H1 (cell line): Measurements from ENCODE around the gene IWS1. TPM values are rescaled to one million over a fixed set of nuclear protein-coding genes. Genes with fewer than 3 reads are reported as not detected.

Experiments
- CTCF ChIA-PET: fragments of 300-600 bp; sonication (Branson Sonifier 250); formaldehyde crosslinking; loops from one replicate; lab custom pipeline; 2021; ENCODE audit not compliant: partially characterized antibody; lab: Charles Lee
- POLR2A ChIA-PET: fragments of 300-600 bp; sonication (Branson Sonifier 250); formaldehyde crosslinking; loops from one replicate; lab custom pipeline; 2021; ENCODE audit warnings: inconsistent platforms; ENCODE audit not compliant: partially characterized antibody; lab: Charles Lee
- DNase-seq, 2 experiments: peaks; one replicate each; pipeline versions ENCODE4 v3.0.0 to v3.0.0-alpha.2; 2010 to 2022; ENCODE audit warnings: low spot score in 2 of 2, low read depth in 1 of 2, mixed read lengths in 1 of 2
- FAIRE-seq: peaks from 2 replicates; lab custom pipeline; 2011; peaks lifted over from hg19 to GRCh38; lab: Jason Lieb, UNC
- H2AFZ ChIP-seq: 2 replicates; pipeline ENCODE4 v1.8.1; 2012; ENCODE audit warnings: low read length, inconsistent platforms
- H2AK5ac ChIP-seq: 2 replicates; pipeline ENCODE4 v1.6.1; 2013; ENCODE audit warnings: low read depth, low read length
- H2BK120ac ChIP-seq: replicated peaks from 2 replicates; pipeline ENCODE3; 2013; ENCODE audit warnings: low read depth, low read length, inconsistent platforms
- H2BK12ac ChIP-seq: 2 replicates; pipeline ENCODE4 v1.6.1; 2013; ENCODE audit warnings: low read depth, low read length
- H2BK15ac ChIP-seq: 2 replicates; pipeline ENCODE4 v1.6.1; 2013; ENCODE audit warnings: low read length
- H2BK20ac ChIP-seq: 2 replicates; pipeline ENCODE4 v1.6.1; 2013; ENCODE audit warnings: low read length
- H2BK5ac ChIP-seq: 2 replicates; pipeline ENCODE4 v1.6.1; 2013; ENCODE audit warnings: low read depth, low read length
- H3K14ac ChIP-seq: 2 replicates; pipeline ENCODE4 v1.6.1; 2013; ENCODE audit warnings: inconsistent platforms; ENCODE audit not compliant: insufficient read length
- H3K18ac ChIP-seq: 2 replicates; pipeline ENCODE4 v1.6.1; 2013; ENCODE audit warnings: low read length; ENCODE audit errors: extremely low read depth
- H3K23ac ChIP-seq: 2 replicates; pipeline ENCODE4 v1.6.1; 2013; ENCODE audit warnings: inconsistent platforms; ENCODE audit not compliant: insufficient read length
- H3K23me2 ChIP-seq: 2 replicates; pipeline ENCODE4 v1.6.1; 2013; ENCODE audit warnings: low read depth, low read length
- H3K27ac ChIP-seq: 2 replicates; pipeline ENCODE4 v1.6.1; 2011; ENCODE audit warnings: low read depth, low read length, inconsistent platforms
- H3K27me3 ChIP-seq, 4 experiments: replicated peaks in 1 of 4; 1 replicate in 1 of 4; 2 replicates in 3 of 4; pipeline versions ENCODE4 v1.6.1 to v1.8.1; 2011 to 2013; ENCODE audit warnings: low read length in 3 of 4, mild to moderate bottlenecking in 3 of 4, inconsistent platforms in 2 of 4, mixed read lengths in 2 of 4, moderate library complexity in 1 of 4; ENCODE audit not compliant: control insufficient read depth in 3 of 4, insufficient read depth in 3 of 4; ENCODE audit errors: extremely low read depth in 1 of 4
- H3K36me3 ChIP-seq, 4 experiments: 2 replicates each; pipeline versions ENCODE4 v1.6.1 to v1.8.1; 2011 to 2013; ENCODE audit warnings: mild to moderate bottlenecking in 4 of 4, low read length in 3 of 4, moderate library complexity in 2 of 4, control low read depth in 1 of 4, inconsistent platforms in 1 of 4; ENCODE audit not compliant: insufficient read depth in 4 of 4, control insufficient read depth in 2 of 4
- H3K4ac ChIP-seq: replicated peaks from 2 replicates; pipeline ENCODE3; 2013; ENCODE audit warnings: low read length, low read depth, mixed read lengths, inconsistent platforms; ENCODE audit not compliant: insufficient read length
- H3K4me1 ChIP-seq, 4 experiments: replicated peaks in 1 of 4; 1 replicate in 1 of 4; 2 replicates in 3 of 4; pipeline versions ENCODE4 v1.6.1 to v1.8.1; 2011 to 2013; ENCODE audit warnings: low read length in 3 of 4, inconsistent platforms in 2 of 4, mixed read lengths in 1 of 4; ENCODE audit not compliant: insufficient read depth in 4 of 4, control insufficient read depth in 3 of 4
- H3K4me2 ChIP-seq, 2 experiments: 2 replicates each; pipeline versions ENCODE4 v1.6.1 to v1.8.1; 2011 to 2013; ENCODE audit warnings: low read depth in 2 of 2, low read length in 2 of 2, control low read depth in 1 of 2, inconsistent platforms in 1 of 2, mild to moderate bottlenecking in 1 of 2; ENCODE audit not compliant: insufficient read depth in 1 of 2
- H3K4me3 ChIP-seq, 4 experiments: fragments of 200-600, 300-600 bp in 1 of 4; sonication (generic), shearing (Covaris generic), sonication (Bioruptor Twin) in 1 of 4; 2 replicates each; pipeline versions ENCODE4 v1.5.1 to v1.8.1; 2011 to 2016; ENCODE audit warnings: low read length in 4 of 4, low read depth in 3 of 4, control low read depth in 2 of 4, inconsistent platforms in 2 of 4, mild to moderate bottlenecking in 2 of 4, mixed read lengths in 1 of 4, moderate library complexity in 1 of 4; ENCODE audit not compliant: insufficient read depth in 2 of 4; ENCODE audit errors: extremely low read depth in 1 of 4
- H3K56ac ChIP-seq: replicated peaks from 2 replicates; pipeline ENCODE3; 2013; ENCODE audit warnings: low read depth, mild to moderate bottlenecking, mixed read lengths, low read length, inconsistent platforms; ENCODE audit not compliant: insufficient read length
- H3K79me1 ChIP-seq: 2 replicates; pipeline ENCODE4 v1.6.1; 2013; ENCODE audit warnings: low read depth, low read length, control low read depth
- H3K79me2 ChIP-seq, 2 experiments: 2 replicates each; pipeline versions ENCODE4 v1.6.1 to v1.8.1; 2012 to 2013; ENCODE audit warnings: low read length in 2 of 2, mild to moderate bottlenecking in 2 of 2, inconsistent platforms in 1 of 2; ENCODE audit not compliant: insufficient read depth in 2 of 2, control insufficient read depth in 1 of 2
- H3K9ac ChIP-seq, 4 experiments: replicated peaks in 1 of 4; 1 replicate in 1 of 4; 2 replicates in 3 of 4; pipeline versions ENCODE4 v1.6.1 to v1.8.1; 2011 to 2013; ENCODE audit warnings: low read depth in 3 of 4, low read length in 3 of 4, control low read depth in 2 of 4, mild to moderate bottlenecking in 2 of 4, moderate library complexity in 2 of 4, inconsistent platforms in 1 of 4; ENCODE audit errors: extremely low read depth in 1 of 4
- H3K9me3 ChIP-seq, 2 experiments: 2 replicates each; pipeline versions ENCODE4 v1.6.1 to v1.8.1; 2012 to 2013; ENCODE audit warnings: mild to moderate bottlenecking in 2 of 2, moderate library complexity in 2 of 2, control low read depth in 1 of 2, inconsistent platforms in 1 of 2, low read depth in 1 of 2, low read length in 1 of 2, mixed read lengths in 1 of 2; ENCODE audit not compliant: insufficient read depth in 2 of 2
- H4K20me1 ChIP-seq, 2 experiments: replicated peaks in 1 of 2; 2 replicates each; pipeline versions ENCODE3 to v1.8.1; 2011 to 2013; ENCODE audit warnings: inconsistent platforms in 2 of 2, low read length in 2 of 2, mild to moderate bottlenecking in 1 of 2; ENCODE audit not compliant: insufficient read depth in 2 of 2, control insufficient read depth in 1 of 2
- H4K5ac ChIP-seq: 2 replicates; pipeline ENCODE4 v1.6.1; 2013; ENCODE audit warnings: low read length, low read depth, mixed read lengths, inconsistent platforms; ENCODE audit not compliant: insufficient read length
- H4K8ac ChIP-seq: 2 replicates; pipeline ENCODE4 v1.8.0; 2013; ENCODE audit warnings: mild to moderate bottlenecking, moderate library complexity, low read length, inconsistent platforms; ENCODE audit not compliant: insufficient read depth; ENCODE audit errors: extremely low read depth
- H4K91ac ChIP-seq: replicated peaks from 2 replicates; pipeline ENCODE3; 2013; ENCODE audit warnings: low read length, mixed read lengths, inconsistent platforms; ENCODE audit not compliant: insufficient read length
- CHD2 ChIP-seq: IDR thresholded peaks from 2 replicates; pipeline ENCODE4 v1.6.1; 2012; ENCODE audit warnings: low read length, improper control_type of control experiment
- MAFK ChIP-seq: IDR thresholded peaks from 2 replicates; pipeline ENCODE4 v1.6.1; 2012; ENCODE audit warnings: low read depth, mild to moderate bottlenecking, improper control_type of control experiment, low read length
- SUZ12 ChIP-seq: fragments of 200-600 bp; sonication (generic); IDR thresholded peaks from 2 replicates; pipeline ENCODE4 v1.6.1; 2012; ENCODE audit warnings: mild to moderate bottlenecking, inconsistent platforms, low read length, moderate library complexity, mixed read lengths
- TBP ChIP-seq: IDR thresholded peaks from 2 replicates; pipeline ENCODE4 v1.6.1; 2011; ENCODE audit warnings: low read depth, low read length, improper control_type of control experiment
- WGBS, 2 experiments: shearing (Covaris generic) in 1 of 2; methylation state at CpG; one replicate each; pipeline versions ENCODE4 v1.1.6 to v1.1.7; 2013 to 2015; ENCODE audit warnings: low lambda C conversion rate in 2 of 2, mixed read lengths in 2 of 2, inconsistent platforms in 1 of 2, low coverage in 1 of 2, missing lambda C conversion rate in 1 of 2; ENCODE audit not compliant: insufficient replicate concordance in 2 of 2, insufficient coverage in 1 of 2, insufficient read length in 1 of 2; ENCODE audit errors: extremely low coverage in 1 of 2, missing lambda C conversion rate in 1 of 2; 5-methylcytosine and 5-hydroxymethylcytosine counted together
- polyA plus RNA-seq, 7 experiments: library from polyadenylated mRNA; depleted of rRNA in 3 of 7; stranded (reverse) in 5 of 7; unstranded in 2 of 7; fragments of >200 nt in 5 of 7; fragments of 200-250 nt in 2 of 7; gene quantifications; 1 replicate in 5 of 7; 2 replicates in 1 of 7; 4 replicates in 1 of 7; pipeline versions ENCODE4 v1.2.1 to v1.2.3, GENCODE V29; 2011 to 2013; ENCODE audit warnings: missing spikeins in 2 of 7, mixed read lengths in 2 of 7
- total RNA-seq: library from RNA; stranded (reverse); fragmentation: NEBNext Ultra II Directional; extraction: Animal tissue kit (Norgen Biotek cat#: 25700); gene quantifications from 2 replicates; pipeline ENCODE4 v1.2.1, GENCODE V29; 2021

IWS1 gene
- total and polyA plus RNA-seq, 2 of the 8 experiments (the other 6 are each of a cell fraction or from before 2014, with no cell fraction given), result 18.4 to 64.8 TPM

DNA sequence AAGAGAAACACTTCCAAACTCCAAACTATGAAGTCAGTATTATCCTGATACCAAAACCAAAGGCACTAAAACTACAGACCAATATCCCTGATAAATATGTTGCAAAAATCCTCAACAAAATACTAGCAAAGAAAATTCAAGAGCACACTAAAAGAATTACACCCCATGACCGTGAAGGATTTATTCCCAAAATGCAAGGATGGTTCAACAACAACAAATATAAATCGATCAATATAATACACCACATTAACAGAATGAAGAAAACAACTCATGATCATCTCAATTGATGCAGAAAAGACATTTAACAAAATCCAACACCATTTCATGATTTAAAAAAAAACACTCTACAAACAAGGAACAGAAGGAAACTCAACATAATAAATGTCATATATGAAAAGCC is 50.5 kb downstream of the IWS1 start:
- Histone ChIP-seq H2BK15ac (no peak overlapping the region), H4K5ac (no peak overlapping the region), H3K4me1 (peaks cover 3 to 11% (median 3%) of the 10 kb centered on the region in 4 experiments; a peak in 6 of 7 replicates), H3K18ac (no peak overlapping the region), H3K23ac (no peak overlapping the region), H3K9me3 (no peaks in the 10 kb centered on the region), H3K27ac (no peak overlapping the region), H3K4me2 (no peak overlapping the region), H3K79me1 (no peaks in the 10 kb centered on the region), H2BK20ac (no peak overlapping the region), H2BK12ac (no peak overlapping the region), H3K4me3 (no peak overlapping the region), H3K79me2 (no peaks in the 10 kb centered on the region), H2BK5ac (no peak overlapping the region), H3K9ac (no peak overlapping the region), H2AFZ (no peak overlapping the region), H3K56ac (no peak overlapping the region), H4K8ac (no peak overlapping the region), H3K23me2 (no peaks in the 10 kb centered on the region), H3K4ac (no peak overlapping the region), H2BK120ac (no peak overlapping the region), H3K36me3 (peaks cover 0 to 2% (median under 1%) of the 10 kb centered on the region in 4 experiments; a peak in 3 of 8 replicates), H4K20me1 (peaks cover 0 to 2% of the 10 kb centered on the region in 2 experiments), H3K27me3 (no peaks in the 10 kb centered on the region), H4K91ac (no peak overlapping the region), H2AK5ac (no peak overlapping the region), H3K14ac (no peak overlapping the region)
- FAIRE-seq (no peak), DNase-seq (no peak)
- CTCF ChIA-PET, result interaction anchor here (0.8 to 4.9 kb wide), 4 partner anchors 20 to 38 kb away, joined by 3 to 34 read pairs (median 4); no protein-coding TSS in a partner anchor
- TF ChIP-seq TBP, result no peak
- TF ChIP-seq CHD2, result no peak
- no peak for TF ChIP-seq MAFK
- TF ChIP-seq SUZ12, result no peak
- WGBS, 2 experiments, result 96% methylated on average over 2 of the region's 2 CpGs; no CpG with 5 or more reads in 1 of the 2 experiments
- POLR2A ChIA-PET, result interaction anchor here (1.5 kb wide), 1 partner anchor 20 kb away, joined by 4 read pairs; no protein-coding TSS in a partner anchor
